GM18868 (cell line): ENCODE measurements around the gene PRKCE.
"Not testable (repeated sequence)": the region's sequence is repeated elsewhere in the genome, so short reads cannot be mapped to it uniquely, and the experiment has no call there.

Source experiments
- ATAC-seq: cut with Tn5 transposase; IDR thresholded peaks from one replicate; pipeline ENCODE4 v1.9.1; 2021; ENCODE audit warnings: mild to moderate bottlenecking, moderate library complexity; ENCODE audit not compliant: unreplicated experiment

The PRKCE gene

GRCh38 chr2:45695480-45696007, 44.1 kb downstream of the PRKCE start:
- peak; percentile 53 for ATAC-seq

DNA sequence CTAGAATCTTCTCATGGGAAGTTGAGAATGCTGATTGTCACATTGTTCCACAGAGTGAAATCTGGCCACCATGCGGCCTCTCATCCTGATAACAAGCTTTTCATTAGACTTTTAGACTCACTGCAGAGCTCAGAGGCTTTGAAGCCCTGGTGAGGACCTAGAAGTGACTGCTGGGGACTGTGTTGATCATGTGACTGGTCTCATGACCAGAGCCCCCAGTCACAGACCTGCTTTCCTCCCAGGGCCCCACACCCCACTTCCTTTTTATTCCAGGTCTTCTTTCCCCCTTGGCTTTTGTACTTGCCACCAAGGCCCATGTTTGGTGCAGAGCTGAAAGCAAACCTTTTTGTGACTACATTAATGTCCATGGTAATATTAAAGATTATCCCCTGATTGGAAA, 45.2 kb downstream of the PRKCE start:
- no peak for ATAC-seq

- no peak for ATAC-seq
Observed at GRCh38 chr2:45697190-45697589, 45.7 kb downstream of the PRKCE start.

DNA sequence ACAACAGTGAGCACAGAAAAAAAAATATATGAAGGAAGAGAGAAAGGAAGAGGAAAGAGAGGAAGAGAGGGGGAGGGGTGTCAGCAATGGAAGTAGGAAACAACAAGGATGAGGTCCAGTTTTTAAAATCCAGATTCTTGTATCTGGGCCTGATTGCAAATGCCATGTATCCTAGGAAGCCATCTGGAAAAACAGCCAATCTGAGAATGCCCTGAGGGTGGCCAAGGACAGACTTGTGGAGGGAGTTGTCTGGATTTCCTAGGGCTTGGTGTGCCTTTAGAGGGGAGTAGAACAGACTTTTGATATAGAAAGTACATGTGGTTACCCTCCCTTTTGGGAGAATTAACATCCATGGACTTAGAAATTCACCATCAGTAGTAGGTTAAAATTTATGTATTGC, 47.1 kb downstream of the PRKCE start:
- no peak for ATAC-seq

DNA sequence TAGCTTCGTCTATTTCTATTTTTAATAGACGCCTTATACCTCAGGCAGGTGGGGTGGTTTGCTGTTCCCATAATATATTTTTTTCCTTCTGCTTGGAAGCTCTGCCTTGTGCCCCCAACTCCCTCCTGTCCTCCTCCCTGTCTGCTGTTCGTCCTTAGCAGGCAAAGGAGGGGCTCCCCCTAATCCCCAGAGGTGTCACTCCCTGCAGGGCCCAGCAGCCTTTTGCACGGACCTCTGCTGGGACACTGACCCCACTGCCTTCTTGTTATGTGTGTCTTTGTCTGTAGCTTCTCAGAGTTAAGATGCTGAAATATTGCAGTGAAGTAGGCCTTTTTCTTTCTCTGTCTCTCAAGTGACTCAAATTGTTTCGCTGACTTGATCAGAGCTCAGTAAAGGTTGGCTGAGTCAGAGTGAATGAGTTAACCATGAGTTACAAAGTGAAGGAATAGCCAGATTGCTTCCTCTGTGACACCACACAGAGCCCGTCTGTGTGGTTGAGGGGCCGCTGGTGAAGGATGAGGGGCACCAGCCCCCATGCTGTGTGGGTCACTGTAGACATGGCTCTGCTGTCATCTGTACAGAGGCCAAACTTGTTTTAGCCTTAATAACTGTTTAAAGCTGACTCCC, 47.7 kb downstream of the PRKCE start:
- peak; percentile 84 for ATAC-seq

GRCh38 chr2:45700407-45701013, 49.0 kb downstream of the PRKCE start:
- ATAC-seq, result no peak

DNA sequence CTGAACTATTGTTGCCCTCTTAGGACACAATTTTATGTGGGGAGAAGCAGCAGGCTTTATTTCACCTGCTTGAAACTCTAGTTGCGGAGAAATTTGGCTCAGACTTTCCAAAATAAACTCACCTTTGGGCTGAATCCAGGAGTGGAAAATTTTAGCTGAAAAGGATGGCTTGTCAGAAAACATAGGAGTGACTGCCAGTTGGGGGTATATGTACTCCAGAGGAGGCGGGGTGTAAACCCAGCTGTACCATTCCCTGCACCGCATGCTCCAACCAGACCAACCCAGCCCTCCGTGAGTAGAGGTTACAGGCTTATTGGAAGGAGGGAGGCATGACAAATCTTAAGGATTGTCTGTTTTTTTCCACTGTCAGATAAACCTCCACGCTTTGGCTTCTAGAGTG, 53.8 kb downstream of the PRKCE start:
- ATAC-seq, result no peak

- no peak for ATAC-seq
Observed at GRCh38 chr2:45706033-45706432, 54.6 kb downstream of the PRKCE start.

GRCh38 chr2:45707006-45707405, 55.5 kb downstream of the PRKCE start:
- no peak for ATAC-seq

- ATAC-seq, result no peak
Observed at GRCh38 chr2:45707661-45708060, 56.2 kb downstream of the PRKCE start.

DNA sequence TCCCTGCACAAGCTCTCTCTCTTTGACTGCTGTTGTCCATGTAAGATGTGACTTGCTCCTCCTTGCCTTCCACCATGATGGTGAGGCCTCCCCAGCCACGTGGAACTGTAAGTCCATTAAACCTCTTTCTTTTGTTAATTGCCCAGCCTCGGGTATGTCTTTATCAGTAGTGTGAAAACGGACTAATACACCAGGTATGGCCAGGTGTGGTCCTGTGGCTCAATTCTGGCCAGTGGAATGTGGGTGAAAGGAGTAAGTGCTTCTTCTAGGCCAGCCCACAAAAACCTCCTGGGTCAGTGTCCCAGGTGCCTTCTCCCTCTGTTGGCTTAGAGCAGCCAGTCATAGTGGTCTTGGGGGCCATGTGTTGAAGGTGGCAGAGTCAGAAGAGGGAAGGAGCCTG, 57.0 kb downstream of the PRKCE start:
- no peak for ATAC-seq

GRCh38 chr2:45709137-45709536, 57.7 kb downstream of the PRKCE start:
- no peak for ATAC-seq

DNA sequence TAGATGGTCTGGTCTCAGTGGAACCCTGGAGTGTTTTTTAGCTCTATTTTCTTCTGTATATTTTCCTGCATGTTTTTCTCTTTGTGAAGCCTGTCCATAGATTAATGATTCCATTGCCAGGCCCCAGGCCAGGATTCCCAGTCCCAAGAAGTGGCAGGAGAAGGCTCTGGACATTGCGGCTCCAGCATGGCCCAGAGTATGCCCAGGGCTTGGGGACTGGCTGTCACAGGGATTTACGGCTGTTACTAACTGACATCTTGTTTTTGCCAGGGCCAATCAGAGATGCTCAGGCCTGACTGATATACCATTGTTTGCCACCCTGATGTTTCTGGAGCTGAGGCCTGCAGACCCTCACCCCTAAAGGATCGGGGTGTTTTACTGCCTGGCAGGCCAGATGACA, 59.0 kb downstream of the PRKCE start:
- ATAC-seq, result no peak

GRCh38 chr2:45711224-45711623, 59.7 kb downstream of the PRKCE start:
- no peak for ATAC-seq

GRCh38 chr2:45712570-45712969, 61.1 kb downstream of the PRKCE start:
- no peak for ATAC-seq

DNA sequence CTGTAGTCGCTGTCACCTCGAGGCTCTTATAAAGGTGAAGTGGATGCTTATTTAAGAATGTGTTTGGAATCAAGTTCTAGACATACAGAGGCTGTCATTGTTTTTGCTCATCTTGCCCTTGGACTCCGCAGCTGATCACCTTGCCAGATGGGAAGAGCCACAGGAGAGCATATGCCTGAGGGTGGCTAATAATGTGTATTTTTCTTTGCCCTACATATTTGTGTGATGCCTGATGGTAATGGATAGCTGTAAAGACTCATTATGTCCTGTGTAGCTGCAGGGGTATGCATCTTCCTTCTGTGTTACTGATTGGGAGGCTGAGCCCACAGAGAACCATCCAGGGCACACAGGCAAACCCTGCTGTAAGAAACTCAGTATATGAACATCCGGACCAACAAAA, 61.7 kb downstream of the PRKCE start:
- no peak for ATAC-seq

GRCh38 chr2:45713591-45713990, 62.1 kb downstream of the PRKCE start:
- no peak for ATAC-seq

- no peak for ATAC-seq
Observed at GRCh38 chr2:45714679-45715078, 63.2 kb downstream of the PRKCE start.

GRCh38 chr2:45715601-45716379, 64.3 kb downstream of the PRKCE start:
- ATAC-seq, result no peak

DNA sequence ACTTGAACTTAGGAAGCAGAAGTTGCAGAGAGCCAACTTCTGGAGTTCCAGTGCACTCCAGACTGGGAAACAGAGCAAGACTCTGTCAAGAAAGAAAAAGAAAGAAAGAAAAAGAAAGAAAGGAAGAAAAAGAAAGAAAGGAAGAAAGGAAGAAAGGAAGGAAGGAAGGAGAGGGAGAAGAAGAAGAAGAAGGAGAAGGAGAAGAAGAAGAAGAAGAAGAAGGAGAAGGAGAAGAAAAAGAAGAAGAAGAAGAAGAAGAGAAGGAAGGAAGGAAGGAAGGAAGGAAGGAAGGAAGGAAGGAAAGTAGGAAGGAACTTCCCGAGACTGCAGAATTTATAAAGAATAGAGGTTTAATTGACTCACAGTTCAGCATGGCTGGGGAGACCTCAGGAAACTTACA, 65.0 kb downstream of the PRKCE start:
- not testable (repeated sequence) for ATAC-seq

DNA sequence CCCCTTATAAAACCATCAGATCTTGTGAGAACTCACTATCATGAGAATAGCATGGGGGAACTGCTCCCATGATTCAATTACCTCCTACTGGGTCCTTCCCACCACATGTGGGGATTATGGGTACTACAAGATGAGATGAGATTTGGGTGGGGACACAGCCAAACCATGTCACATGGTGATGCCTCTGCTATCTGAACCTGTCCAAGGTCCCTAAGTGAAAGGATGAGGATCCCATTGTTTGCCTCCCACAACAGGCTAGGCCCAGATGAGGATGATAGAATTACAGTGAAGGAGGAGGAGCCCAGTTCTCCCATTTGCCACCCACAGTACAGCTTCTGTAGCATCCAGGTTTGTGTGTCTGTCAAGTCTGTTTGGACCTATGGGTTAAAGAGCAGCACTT, 65.4 kb downstream of the PRKCE start:
- no peak for ATAC-seq

- ATAC-seq, result no peak
Observed at GRCh38 chr2:45720210-45720609, 68.7 kb downstream of the PRKCE start.
